ENCODE results near the gene LCORL. TPM values are rescaled to one million over a fixed set of nuclear protein-coding genes. Genes with fewer than 3 reads are reported as not detected.
"Not testable (repeated sequence)": the region's sequence is repeated elsewhere in the genome, so short reads cannot be mapped to it uniquely, and the experiment has no call there.

Gene LCORL
- 5.9 TPM for total RNA-seq

- DNase-seq (ENCODE audit: low spot score): peak; percentile 97
- ATAC-seq: peak; percentile 86
Measured at GRCh38 chr4:18021720-18022571, at the start of gene LCORL. LCORL (minus strand) TSS chr4:18021755; CDS start chr4:18021751, 4 bp downstream.

GRCh38 chr4:18069810-18070209, 48.3 kb upstream of the LCORL start:
- DNase-seq (ENCODE audit: low spot score) (no peak), ATAC-seq (no peak)

GRCh38 chr4:18067031-18067430, 45.5 kb upstream of the LCORL start:
- no peak for ATAC-seq

GRCh38 chr4:18063079-18063478, 41.5 kb upstream of the LCORL start:
- ATAC-seq (no peak), DNase-seq (ENCODE audit: low spot score) (no peak)

More at GRCh38 chr4:18067031-18067430, 45.5 kb upstream of the LCORL start:
- DNase-seq (ENCODE audit: low spot score): no peak

- no peak for ATAC-seq
Measured at GRCh38 chr4:18057821-18058533, 36.4 kb upstream of the LCORL start.

GRCh38 chr4:18056030-18056429, 34.5 kb upstream of the LCORL start:
- ATAC-seq (no peak), DNase-seq (ENCODE audit: low spot score) (no peak)

More at GRCh38 chr4:18057821-18058533, 36.4 kb upstream of the LCORL start:
- DNase-seq (ENCODE audit: low spot score): no peak

- DNase-seq (ENCODE audit: low spot score) (no peak), ATAC-seq (no peak)
Measured at GRCh38 chr4:18052158-18052557, 30.6 kb upstream of the LCORL start.

- ATAC-seq (no peak), DNase-seq (ENCODE audit: low spot score) (no peak)
Measured at GRCh38 chr4:18051281-18051680, 29.7 kb upstream of the LCORL start.

GRCh38 chr4:18050448-18050847, 28.9 kb upstream of the LCORL start:
- no peak for ATAC-seq
- no peak for DNase-seq (ENCODE audit: low spot score)

- no peak for ATAC-seq
- no peak for DNase-seq (ENCODE audit: low spot score)
Measured at GRCh38 chr4:18049446-18049845, 27.9 kb upstream of the LCORL start.

GRCh38 chr4:18042754-18043153, 21.2 kb upstream of the LCORL start:
- no peak for DNase-seq (ENCODE audit: low spot score)
- ATAC-seq: no peak

GRCh38 chr4:18042012-18042411, 20.5 kb upstream of the LCORL start:
- no peak for DNase-seq (ENCODE audit: low spot score)
- ATAC-seq: peak; percentile 75

GRCh38 chr4:18041114-18041513, 19.6 kb upstream of the LCORL start:
- ATAC-seq (no peak), DNase-seq (ENCODE audit: low spot score) (no peak)

- ATAC-seq: no peak
- DNase-seq (ENCODE audit: low spot score): no peak
Measured at GRCh38 chr4:18039113-18039512, 17.6 kb upstream of the LCORL start.

- not testable (repeated sequence) for ATAC-seq; DNase-seq (ENCODE audit: low spot score)
Measured at GRCh38 chr4:18036369-18036768, 14.8 kb upstream of the LCORL start.

- no peak for DNase-seq (ENCODE audit: low spot score)
- ATAC-seq: no peak
Measured at GRCh38 chr4:18034099-18034498, 12.5 kb upstream of the LCORL start.

GRCh38 chr4:18033111-18034085, 11.8 kb upstream of the LCORL start:
- ATAC-seq (no peak), DNase-seq (ENCODE audit: low spot score) (no peak)

GRCh38 chr4:18025288-18025687, 3.7 kb upstream of the LCORL start:
- DNase-seq (ENCODE audit: low spot score): no peak
- ATAC-seq: no peak

GRCh38 chr4:18022572-18023050, 1.1 kb upstream of the LCORL start:
- DNase-seq (ENCODE audit: low spot score) (no peak), ATAC-seq (peak; percentile 1)

GRCh38 chr4:18021470-18021719, 160 bp downstream of the LCORL start:
- ATAC-seq (peak; percentile 20), DNase-seq (ENCODE audit: low spot score) (no peak)
